Muscle of leg (tissue), 11 donors: Measurements from ENCODE around the gene ST8SIA5. TPM values are rescaled to one million over a fixed set of nuclear protein-coding genes. Genes with fewer than 3 reads are reported as not detected.

Source experiments
- DNase-seq: peaks from one replicate; pipeline ENCODE4 v3.0.0; 2013
- H3K27ac ChIP-seq: one replicate; pipeline ENCODE4 v1.5.1; 2013; ENCODE audit warnings: mild to moderate bottlenecking, low read length, control low read depth
- H3K27me3 ChIP-seq: one replicate; pipeline ENCODE4 v1.6.1; 2013; ENCODE audit warnings: low read length; ENCODE audit not compliant: control insufficient read depth, insufficient read depth
- H3K36me3 ChIP-seq: one replicate; pipeline ENCODE4 v1.6.1; 2013; ENCODE audit warnings: low read length; ENCODE audit not compliant: control insufficient read depth, insufficient read depth
- H3K4me1 ChIP-seq: one replicate; pipeline ENCODE4 v1.6.1; 2013; ENCODE audit warnings: low read length; ENCODE audit not compliant: control insufficient read depth, insufficient read depth
- H3K4me3 ChIP-seq: one replicate; pipeline ENCODE4 v1.5.1; 2013; ENCODE audit warnings: low read length, control low read depth
- H3K9me3 ChIP-seq: replicated peaks from 2 replicates; pipeline ENCODE4 v1.6.1; 2013; ENCODE audit warnings: low read depth, low read length; ENCODE audit not compliant: control insufficient read depth
- WGBS: methylation state at CpG from one replicate; pipeline ENCODE4 v1.1.5; 2013; ENCODE audit warnings: missing lambda C conversion rate; ENCODE audit not compliant: insufficient coverage; 5-methylcytosine and 5-hydroxymethylcytosine counted together
- polyA plus RNA-seq, 8 donors: library from polyadenylated mRNA; unstranded; fragments of 120-200 nt; gene quantifications; one replicate each; pipeline versions ENCODE4 v1.2.1 to v1.2.3, GENCODE V29; 2013; ENCODE audit warnings: inconsistent platforms in 1 of 8, low replicate concordance in 1 of 8; ENCODE audit not compliant: insufficient read length in 8 of 8, insufficient read depth in 1 of 8
- total RNA-seq: library from RNA; stranded (reverse); fragments of 120-200 nt; gene quantifications from one replicate; pipeline ENCODE4 v1.2.4, GENCODE V29; 2013

ST8SIA5 gene
- total and polyA plus RNA-seq, 9 donors = 1.0 to 5.2 (median 4.3) TPM

DNA sequence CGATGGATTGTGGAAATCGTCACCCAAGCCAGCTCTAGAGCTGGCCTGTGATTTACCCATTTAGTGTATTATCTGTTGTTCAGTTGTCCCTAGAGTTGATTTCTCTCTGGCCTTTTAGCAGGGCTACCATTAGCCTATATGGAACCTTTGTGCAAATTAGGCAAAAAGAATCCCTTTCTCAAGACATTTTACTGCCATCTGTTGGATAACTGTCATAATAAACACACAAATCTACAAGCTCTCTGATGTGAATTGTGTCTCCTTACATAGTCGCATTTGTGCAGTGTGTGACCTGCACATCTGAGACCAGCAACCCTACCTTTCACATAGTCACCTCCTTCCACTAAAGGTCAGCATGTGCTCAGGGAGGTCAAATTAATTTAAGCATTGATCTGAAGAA is 133.9 kb downstream of the ST8SIA5 start:
- H3K4me1 ChIP-seq = no peaks in the 10 kb centered on the region
- peak; percentile 30 for DNase-seq
- H3K9me3 ChIP-seq = no peaks in the 10 kb centered on the region
- H3K4me3 ChIP-seq = no peak overlapping the region
- H3K27me3 ChIP-seq = peaks cover 10% of the 10 kb centered on the region
- no peak overlapping the region for H3K27ac ChIP-seq
- no peaks in the 10 kb centered on the region for H3K36me3 ChIP-seq
- 67% methylated on average over 1 of the region's 3 CpGs for WGBS

GRCh38 chr18:46622451-46622850 is 134.4 kb downstream of the ST8SIA5 start:
- whole genome bisulfite sequencing = 90% methylated on average over 4 of the region's 4 CpGs
- Histone ChIP-seq H3K4me3 (no peak overlapping the region), H3K27me3 (peaks cover 10% of the 10 kb centered on the region), H3K4me1 (no peaks in the 10 kb centered on the region), H3K9me3 (no peaks in the 10 kb centered on the region), H3K36me3 (no peaks in the 10 kb centered on the region), H3K27ac (no peak overlapping the region)
- DNase-seq = no peak

- H3K4me3 ChIP-seq = no peak overlapping the region
- H3K27ac ChIP-seq = no peak overlapping the region
- H3K36me3 ChIP-seq = no peaks in the 10 kb centered on the region
- H3K27me3 ChIP-seq = peaks cover 10% of the 10 kb centered on the region
- 46% methylated on average over 2 of the region's 2 CpGs for WGBS
- no peak for DNase-seq
- H3K9me3 ChIP-seq = no peaks in the 10 kb centered on the region
- H3K4me1 ChIP-seq = no peaks in the 10 kb centered on the region
Observed at GRCh38 chr18:46621871-46622270, 135.0 kb downstream of the ST8SIA5 start.

DNA sequence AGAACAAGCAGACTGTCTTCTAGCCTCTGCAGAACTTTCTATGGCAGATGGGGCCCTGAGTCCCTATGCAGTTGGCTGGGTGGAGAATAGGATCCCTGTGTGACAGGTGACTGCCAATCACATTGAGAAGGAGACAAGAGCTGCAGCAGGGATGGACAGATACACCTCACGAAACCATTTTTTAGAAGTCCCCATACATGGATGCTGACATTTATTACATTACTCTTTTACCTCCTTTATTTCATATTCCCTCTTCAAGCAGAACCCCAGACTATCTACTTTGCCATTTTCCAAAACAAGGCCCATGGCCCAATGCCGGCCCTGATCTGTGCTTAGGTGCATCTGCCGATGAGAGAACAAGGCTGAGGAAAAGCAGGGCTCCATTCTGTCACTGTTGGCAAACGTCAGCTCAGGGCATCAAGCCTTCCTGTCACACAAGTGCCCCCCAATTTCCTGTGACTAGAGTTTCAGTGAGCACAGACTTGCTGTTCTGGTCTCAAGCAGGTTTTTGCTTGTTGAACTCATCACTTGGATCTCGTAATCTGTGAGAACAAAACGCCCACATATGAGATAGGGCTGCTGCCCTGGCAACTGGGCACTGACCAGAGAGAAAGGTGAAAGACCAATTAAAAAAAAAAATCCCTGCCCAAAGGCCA is 135.6 kb downstream of the ST8SIA5 start:
- WGBS = 71% methylated on average over 4 of the region's 6 CpGs
- no peaks in the 10 kb centered on the region for H3K9me3 ChIP-seq
- no peaks in the 10 kb centered on the region for H3K4me1 ChIP-seq
- no peak overlapping the region for H3K4me3 ChIP-seq
- H3K27me3 ChIP-seq = peaks cover 10% of the 10 kb centered on the region
- H3K27ac ChIP-seq = no peak overlapping the region
- no peaks in the 10 kb centered on the region for H3K36me3 ChIP-seq
- no peak for DNase-seq

- Histone ChIP-seq H3K4me3 (no peak overlapping the region), H3K27me3 (peaks cover 7% of the 10 kb centered on the region), H3K27ac (no peak overlapping the region), H3K9me3 (no peaks in the 10 kb centered on the region), H3K36me3 (no peaks in the 10 kb centered on the region), H3K4me1 (no peaks in the 10 kb centered on the region)
- no CpG with 5 or more reads among the region's 3 CpGs for WGBS
- no peak for DNase-seq
Observed at GRCh38 chr18:46619559-46619958, 137.3 kb downstream of the ST8SIA5 start.

Other genes starting within 250 kb of the ST8SIA5 start
- gene LOXHD1, start 99.8 kb downstream of the ST8SIA5 start, total RNA-seq = 1.3 TPM
- 1 to 10 TPM; 1.4 to 2.6 (median 2.1) TPM for gene LOXHD1, start 99.8 kb downstream of the ST8SIA5 start, polyA plus RNA-seq
- 30.4 TPM for gene PIAS2, start 160.5 kb upstream of the ST8SIA5 start, total RNA-seq
- 10 to 100 TPM; 17.2 to 25.4 (median 21.2) TPM for gene PIAS2, start 160.5 kb upstream of the ST8SIA5 start, polyA plus RNA-seq
- gene KATNAL2, start 160.5 kb upstream of the ST8SIA5 start, total RNA-seq = 5.0 TPM
- 10 to 100 TPM in 1 of 8 donors, 1 to 10 TPM in 7; 4.2 to 10.7 (median 7.9) TPM for gene KATNAL2, start 160.5 kb upstream of the ST8SIA5 start, polyA plus RNA-seq